ENCODE data around the gene TMEM132D. TPM values are rescaled to one million over a fixed set of nuclear protein-coding genes. Genes with fewer than 3 reads are reported as not detected.

TMEM132D gene
- total and polyA plus RNA-seq, 2 donors, result 0.32 TPM; not detected in 1

GRCh38 chr12:129467289-129467688, 436.5 kb downstream of the TMEM132D start:
- no peak for DNase-seq (ENCODE audit: extremely low spot score)
- H3K36me3 ChIP-seq (ENCODE audit: insufficient read depth), result no peaks in the 10 kb centered on the region
- WGBS, result 75% methylated on average over 1 of the region's 1 CpG
- H3K4me1 ChIP-seq (ENCODE audit: insufficient read depth), result no peaks in the 10 kb centered on the region
- no peak overlapping the region for H3K27ac ChIP-seq (ENCODE audit: low read depth)
- H3K4me3 ChIP-seq (ENCODE audit: low read depth, low read length), result no peak overlapping the region

DNA sequence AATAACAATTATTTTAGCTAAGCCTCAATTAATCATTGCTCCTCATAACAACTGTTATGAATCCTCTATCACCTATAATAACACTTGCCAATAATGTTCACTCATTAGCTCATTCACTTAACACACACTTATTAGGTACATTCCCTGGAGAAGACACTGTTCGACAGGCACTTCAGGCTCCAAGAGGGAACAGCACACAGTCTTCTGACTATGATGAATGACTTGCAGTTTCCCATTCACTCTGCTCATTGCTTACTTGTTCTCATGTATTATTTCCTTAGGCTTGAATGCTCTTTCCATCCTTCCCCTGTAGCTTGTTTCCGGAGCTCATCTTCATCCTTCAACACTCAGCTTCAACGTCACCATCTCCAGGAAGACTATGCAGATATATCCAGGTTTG, 437.3 kb downstream of the TMEM132D start:
- H3K4me1 ChIP-seq (ENCODE audit: insufficient read depth), result no peaks in the 10 kb centered on the region
- DNase-seq (ENCODE audit: extremely low spot score), result no peak
- WGBS, result 84% methylated on average over 3 of the region's 3 CpGs
- H3K4me3 ChIP-seq (ENCODE audit: low read depth, low read length), result no peak overlapping the region
- no peaks in the 10 kb centered on the region for H3K36me3 ChIP-seq (ENCODE audit: insufficient read depth)
- no peak overlapping the region for H3K27ac ChIP-seq (ENCODE audit: low read depth)

GRCh38 chr12:129459886-129460285, 443.9 kb downstream of the TMEM132D start:
- no peak overlapping the region for H3K4me3 ChIP-seq (ENCODE audit: low read depth, low read length)
- no peak for DNase-seq (ENCODE audit: extremely low spot score)
- 67% methylated on average over 5 of the region's 5 CpGs for WGBS
- H3K27ac ChIP-seq (ENCODE audit: low read depth), result no peak overlapping the region
- no peaks in the 10 kb centered on the region for H3K36me3 ChIP-seq (ENCODE audit: insufficient read depth)
- no peaks in the 10 kb centered on the region for H3K4me1 ChIP-seq (ENCODE audit: insufficient read depth)

DNA sequence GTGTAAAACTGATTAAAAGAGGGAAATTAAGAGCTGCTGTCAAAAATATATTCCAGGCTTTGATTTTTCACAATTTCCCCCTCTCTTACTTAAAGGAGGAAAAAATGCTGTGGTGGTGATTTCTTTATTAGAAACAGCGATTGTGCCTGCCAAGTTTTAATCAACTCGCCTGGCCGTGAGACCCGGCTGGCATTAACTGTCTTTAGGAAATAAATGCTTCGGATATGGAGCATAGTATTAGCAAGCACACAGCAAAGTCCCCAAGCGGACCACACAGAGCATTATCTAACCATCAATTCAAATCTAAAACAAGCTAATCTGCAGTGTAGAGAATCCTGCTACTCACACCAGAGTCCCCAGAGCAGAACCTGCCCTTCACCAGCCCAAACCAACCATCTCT, 457.1 kb downstream of the TMEM132D start:
- H3K27ac ChIP-seq (ENCODE audit: low read depth), result no peak overlapping the region
- no peaks in the 10 kb centered on the region for H3K36me3 ChIP-seq (ENCODE audit: insufficient read depth)
- no peak for DNase-seq (ENCODE audit: extremely low spot score)
- no peak overlapping the region for H3K4me3 ChIP-seq (ENCODE audit: low read depth, low read length)
- H3K4me1 ChIP-seq (ENCODE audit: insufficient read depth), result no peaks in the 10 kb centered on the region
- 59% methylated on average over 6 of the region's 6 CpGs for WGBS

DNA sequence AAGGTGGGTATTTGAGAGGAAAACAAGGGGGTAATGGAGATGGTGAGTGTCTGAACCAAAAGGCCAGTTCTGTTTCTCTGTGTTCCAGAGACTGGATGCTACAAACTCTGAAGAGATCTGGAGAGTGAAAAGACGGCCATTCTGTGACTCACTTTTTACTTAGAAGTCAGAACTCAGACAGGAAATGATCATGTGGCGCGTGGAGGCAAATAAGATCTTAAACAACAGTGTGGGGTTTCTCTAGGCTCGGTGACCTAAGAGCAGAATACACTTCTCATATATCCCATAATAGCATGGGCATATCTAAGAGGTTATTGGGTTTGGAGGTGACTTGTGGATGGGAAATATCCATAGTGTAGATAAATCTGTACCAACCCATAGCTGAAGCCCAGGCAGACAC, 463.5 kb downstream of the TMEM132D start:
- H3K36me3 ChIP-seq (ENCODE audit: insufficient read depth), result no peaks in the 10 kb centered on the region
- 66% methylated on average over 4 of the region's 4 CpGs for WGBS
- H3K4me3 ChIP-seq (ENCODE audit: low read depth, low read length), result no peak overlapping the region
- no peak overlapping the region for H3K27ac ChIP-seq (ENCODE audit: low read depth)
- DNase-seq (ENCODE audit: extremely low spot score), result no peak
- no peaks in the 10 kb centered on the region for H3K4me1 ChIP-seq (ENCODE audit: insufficient read depth)

GRCh38 chr12:129434790-129435189, 469.0 kb downstream of the TMEM132D start:
- 84% methylated on average over 3 of the region's 3 CpGs for WGBS
- H3K4me1 ChIP-seq (ENCODE audit: insufficient read depth), result no peaks in the 10 kb centered on the region
- DNase-seq (ENCODE audit: extremely low spot score), result no peak

GRCh38 chr12:129428240-129428936, 475.4 kb downstream of the TMEM132D start:
- H3K4me3 ChIP-seq (ENCODE audit: low read depth, low read length), result no peak overlapping the region
- no peaks in the 10 kb centered on the region for H3K4me1 ChIP-seq (ENCODE audit: insufficient read depth)
- H3K36me3 ChIP-seq (ENCODE audit: insufficient read depth), result no peaks in the 10 kb centered on the region
- H3K27ac ChIP-seq (ENCODE audit: low read depth), result no peak overlapping the region
- WGBS, result 62% methylated on average over 5 of the region's 5 CpGs
- DNase-seq (ENCODE audit: extremely low spot score), result no peak

More at GRCh38 chr12:129434790-129435189, 469.0 kb downstream of the TMEM132D start:
- no peaks in the 10 kb centered on the region for H3K36me3 ChIP-seq (ENCODE audit: insufficient read depth)
- no peak overlapping the region for H3K27ac ChIP-seq (ENCODE audit: low read depth)
- H3K4me3 ChIP-seq (ENCODE audit: low read depth, low read length), result no peak overlapping the region

DNA sequence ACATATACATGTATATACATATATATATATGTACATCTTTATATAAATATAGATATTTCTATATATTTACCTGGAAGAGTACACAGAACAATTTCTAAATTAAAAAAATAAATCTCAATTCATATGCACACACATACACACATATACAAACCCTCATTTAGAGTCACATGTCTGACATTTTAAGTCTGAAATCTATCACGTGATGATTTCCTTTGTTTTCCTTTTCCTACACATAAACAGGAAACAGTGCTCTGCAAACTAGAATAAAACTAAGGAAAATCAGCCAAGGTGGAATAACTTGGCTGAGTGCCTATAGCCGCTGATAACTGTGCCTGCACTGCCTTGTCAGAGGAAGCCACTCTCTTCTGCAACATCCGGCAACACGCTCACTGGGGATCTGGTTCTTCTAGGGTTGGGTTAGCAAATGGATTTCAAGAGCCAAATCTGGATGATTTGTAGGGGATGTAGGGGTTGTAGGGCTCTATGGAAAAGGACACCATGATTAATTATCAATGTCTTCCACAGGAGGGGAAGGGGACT, 480.7 kb downstream of the TMEM132D start:
- WGBS, result 22% methylated on average over 4 of the region's 4 CpGs

GRCh38 chr12:129413295-129413694, 490.5 kb downstream of the TMEM132D start:
- Histone ChIP-seq H3K4me3 (ENCODE audit: low read depth, low read length) (no peak overlapping the region), H3K4me1 (ENCODE audit: insufficient read depth) (no peaks in the 10 kb centered on the region), H3K36me3 (ENCODE audit: insufficient read depth) (no peaks in the 10 kb centered on the region), H3K27ac (ENCODE audit: low read depth) (no peak overlapping the region)
- no peak for DNase-seq (ENCODE audit: extremely low spot score)
- 82% methylated on average over 2 of the region's 2 CpGs for WGBS

More for the DNA sequence above, 480.7 kb downstream of the TMEM132D start:
- Histone ChIP-seq H3K4me1 (ENCODE audit: insufficient read depth) (no peaks in the 10 kb centered on the region), H3K4me3 (ENCODE audit: low read depth, low read length) (no peak overlapping the region), H3K36me3 (ENCODE audit: insufficient read depth) (no peaks in the 10 kb centered on the region), H3K27ac (ENCODE audit: low read depth) (no peak overlapping the region)
- DNase-seq (ENCODE audit: extremely low spot score), result no peak

DNA sequence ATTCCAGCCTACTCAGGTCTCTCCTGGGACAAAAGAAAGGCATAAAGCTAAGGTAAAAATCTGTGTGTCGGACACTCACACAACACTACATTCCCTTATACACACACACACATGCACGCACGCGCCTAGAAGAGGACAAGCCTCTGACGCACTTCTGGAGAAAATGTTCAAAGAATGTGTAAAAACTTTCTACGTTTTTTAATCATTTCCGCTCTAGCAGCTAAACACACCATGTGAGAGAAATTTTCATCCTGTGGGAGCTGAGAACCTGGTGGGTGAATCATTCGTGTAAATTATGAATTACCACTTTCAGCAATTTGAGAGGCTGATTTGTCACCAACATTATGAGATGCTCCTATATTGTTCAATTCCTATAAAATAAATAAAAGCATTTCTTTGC, 494.5 kb downstream of the TMEM132D start:
- DNase-seq (ENCODE audit: extremely low spot score), result no peak
- Histone ChIP-seq H3K4me1 (ENCODE audit: insufficient read depth) (no peaks in the 10 kb centered on the region), H3K4me3 (ENCODE audit: low read depth, low read length) (no peak overlapping the region), H3K27ac (ENCODE audit: low read depth) (no peak overlapping the region), H3K36me3 (ENCODE audit: insufficient read depth) (no peaks in the 10 kb centered on the region)
- 79% methylated on average over 8 of the region's 8 CpGs for WGBS

GRCh38 chr12:129404556-129404955, 499.3 kb downstream of the TMEM132D start:
- Histone ChIP-seq H3K36me3 (ENCODE audit: insufficient read depth) (no peaks in the 10 kb centered on the region), H3K4me3 (ENCODE audit: low read depth, low read length) (no peak overlapping the region), H3K27ac (ENCODE audit: low read depth) (no peak overlapping the region), H3K4me1 (ENCODE audit: insufficient read depth) (no peaks in the 10 kb centered on the region)
- 37% methylated on average over 4 of the region's 4 CpGs for WGBS
- DNase-seq (ENCODE audit: extremely low spot score), result no peak

- WGBS, result 48% methylated on average over 4 of the region's 4 CpGs
- Histone ChIP-seq H3K36me3 (ENCODE audit: insufficient read depth) (no peaks in the 10 kb centered on the region), H3K4me3 (ENCODE audit: low read depth, low read length) (no peak overlapping the region), H3K27ac (ENCODE audit: low read depth) (no peak overlapping the region), H3K4me1 (ENCODE audit: insufficient read depth) (no peaks in the 10 kb centered on the region)
- DNase-seq (ENCODE audit: extremely low spot score), result no peak
Observed at GRCh38 chr12:129401572-129401971, 502.3 kb downstream of the TMEM132D start.

- WGBS, result 77% methylated on average over 16 of the region's 16 CpGs
- no peak overlapping the region for H3K27ac ChIP-seq (ENCODE audit: low read depth)
- no peak overlapping the region for H3K4me3 ChIP-seq (ENCODE audit: low read depth, low read length)
- DNase-seq (ENCODE audit: extremely low spot score), result no peak
- H3K4me1 ChIP-seq (ENCODE audit: insufficient read depth), result no peaks in the 10 kb centered on the region
- H3K36me3 ChIP-seq (ENCODE audit: insufficient read depth), result no peaks in the 10 kb centered on the region
Observed at GRCh38 chr12:129394177-129394825, 509.5 kb downstream of the TMEM132D start.

DNA sequence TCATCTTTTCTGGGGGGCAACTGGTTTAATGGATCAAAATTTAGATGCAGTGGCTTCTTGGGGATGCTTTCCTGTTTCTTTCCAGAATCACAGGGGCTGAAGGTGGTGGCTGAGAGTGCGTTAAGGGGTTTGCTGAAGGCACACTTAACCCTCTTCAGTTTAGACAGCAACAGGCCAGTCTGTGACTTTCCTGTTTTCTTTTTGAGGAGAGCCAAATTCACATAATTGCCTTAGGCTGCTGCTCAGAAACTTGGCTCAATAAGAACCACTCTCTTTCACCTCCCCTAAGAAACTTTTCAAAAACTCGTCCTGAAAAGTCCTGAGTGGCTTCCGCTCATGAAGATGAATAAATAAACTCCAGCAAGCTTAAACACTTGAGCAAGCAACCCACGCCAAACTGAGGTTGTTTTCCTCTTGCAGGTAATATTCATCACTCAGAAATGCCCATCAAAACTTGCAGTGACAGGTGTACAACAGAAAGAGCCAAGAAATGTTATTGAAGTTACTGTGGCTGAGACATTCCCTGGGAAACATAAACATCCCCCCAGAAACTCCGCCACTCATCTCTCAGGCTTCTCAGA, 510.4 kb downstream of the TMEM132D start:
- no peak overlapping the region for H3K27ac ChIP-seq (ENCODE audit: low read depth)
- DNase-seq (ENCODE audit: extremely low spot score), result no peak
- H3K4me3 ChIP-seq (ENCODE audit: low read depth, low read length), result no peak overlapping the region
- no peaks in the 10 kb centered on the region for H3K36me3 ChIP-seq (ENCODE audit: insufficient read depth)
- H3K4me1 ChIP-seq (ENCODE audit: insufficient read depth), result no peaks in the 10 kb centered on the region
- WGBS, result 59% methylated on average over 5 of the region's 5 CpGs

All from urinary bladder (tissue), 4 donors.